ENCODE data around the gene TRIM54. TPM values are rescaled to one million over a fixed set of nuclear protein-coding genes. Genes with fewer than 3 reads are reported as not detected.

TRIM54 gene
- total and polyA plus RNA-seq, 9 of the 15 experiments (the other 6 are each of a cell fraction or from before 2014, with no cell fraction given) = not detected

DNA sequence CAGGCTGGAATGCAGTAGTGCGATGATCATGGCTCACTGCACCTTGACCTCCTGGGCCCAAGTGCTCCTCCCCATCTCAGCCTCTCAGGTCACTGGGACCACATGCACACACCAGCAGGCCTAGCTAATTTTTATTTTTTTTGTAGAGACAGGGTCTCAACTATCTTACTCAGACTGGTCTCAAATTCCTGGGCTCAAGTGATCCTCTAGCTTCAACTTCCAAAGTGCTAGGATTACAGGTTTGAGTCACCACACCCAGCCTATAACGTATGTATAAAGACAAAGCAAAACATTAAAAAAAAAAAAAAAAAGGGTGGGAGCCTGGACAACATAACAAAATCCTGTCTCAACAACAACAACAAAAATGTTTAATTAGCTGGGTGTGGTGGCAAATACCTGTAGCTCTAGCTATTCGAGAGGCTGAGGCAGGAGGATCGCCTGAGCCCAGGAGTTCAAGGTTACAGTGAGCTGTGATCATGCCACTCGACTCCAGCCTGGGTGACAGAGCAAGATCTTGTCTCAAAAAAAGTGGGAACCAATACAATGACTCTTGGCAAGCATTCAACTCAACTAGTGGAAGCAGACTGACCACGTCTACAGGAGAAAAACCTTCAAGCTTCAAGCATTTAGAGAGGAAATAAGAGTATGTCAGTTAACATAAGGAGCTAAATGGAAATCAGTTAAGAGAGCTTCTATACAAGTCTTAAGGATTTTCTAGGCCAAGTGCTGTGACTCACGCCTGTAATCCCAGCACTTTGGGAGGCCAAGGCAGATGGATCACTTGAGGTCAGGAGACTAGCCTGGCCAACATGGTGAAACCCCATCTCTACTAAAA lies 71.8 kb downstream of the TRIM54 start (continued):
- TF ChIP-seq, protein P1, sequence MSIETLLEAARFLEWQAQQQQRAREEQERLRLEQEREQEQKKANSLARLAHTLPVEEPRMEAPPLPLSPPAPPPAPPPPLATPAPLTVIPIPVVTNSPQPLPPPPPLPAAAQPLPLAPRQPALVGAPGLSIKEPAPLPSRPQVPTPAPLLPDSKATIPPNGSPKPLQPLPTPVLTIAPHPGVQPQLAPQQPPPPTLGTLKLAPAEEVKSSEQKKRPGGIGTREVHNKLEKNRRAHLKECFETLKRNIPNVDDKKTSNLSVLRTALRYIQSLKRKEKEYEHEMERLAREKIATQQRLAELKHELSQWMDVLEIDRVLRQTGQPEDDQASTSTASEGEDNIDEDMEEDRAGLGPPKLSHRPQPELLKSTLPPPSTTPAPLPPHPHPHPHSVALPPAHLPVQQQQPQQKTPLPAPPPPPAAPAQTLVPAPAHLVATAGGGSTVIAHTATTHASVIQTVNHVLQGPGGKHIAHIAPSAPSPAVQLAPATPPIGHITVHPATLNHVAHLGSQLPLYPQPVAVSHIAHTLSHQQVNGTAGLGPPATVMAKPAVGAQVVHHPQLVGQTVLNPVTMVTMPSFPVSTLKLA (conservative IDR thresholded peaks at IDR 0.05) = peak in 1 of 2 experiments; percentile 34; a peak in 1 of 4 replicates
- TF ChIP-seq CREB1 (IDR thresholded peaks at IDR 0.05) (no peak), CREB1 (CRISPR knock-in tag; IDR thresholded peaks at IDR 0.05) (no peak), MCM3 (IDR thresholded peaks at IDR 0.05) (no peak), ESRRA (IDR thresholded peaks at IDR 0.05; ENCODE audit: borderline replicate concordance, low read depth) (peak; percentile 80), ZNF263 (CRISPR knock-in tag; IDR thresholded peaks at IDR 0.05; ENCODE audit: borderline replicate concordance) (no peak), YY1 (IDR thresholded peaks at IDR 0.05; ENCODE audit: borderline replicate concordance in 1 of 3, control insufficient read depth in 1 of 3, extremely low read depth in 1 of 3, insufficient read depth in 3 of 3, insufficient read length in 1 of 3, insufficient replicate concordance in 2 of 3, low read depth in 1 of 3, low read length in 2 of 3) (no peak), ZNF354B (CRISPR knock-in tag; IDR thresholded peaks at IDR 0.05) (no peak), HNRNPLL (IDR thresholded peaks at IDR 0.05; ENCODE audit: low read depth, low read length, poor library complexity, severe bottlenecking) (peak; percentile 37), ZNF551 (CRISPR knock-in tag; IDR thresholded peaks at IDR 0.05) (no peak), EWSR1 (IDR thresholded peaks at IDR 0.05; ENCODE audit: borderline replicate concordance, low read depth, partially characterized antibody) (no peak), DPF2 (IDR thresholded peaks at IDR 0.05) (peak; percentile 90), ZEB2 (IDR thresholded peaks at IDR 0.05) (peak; percentile 42; the same call in 1 of the 2 replicates)
- TF ChIP-seq, protein P2, sequence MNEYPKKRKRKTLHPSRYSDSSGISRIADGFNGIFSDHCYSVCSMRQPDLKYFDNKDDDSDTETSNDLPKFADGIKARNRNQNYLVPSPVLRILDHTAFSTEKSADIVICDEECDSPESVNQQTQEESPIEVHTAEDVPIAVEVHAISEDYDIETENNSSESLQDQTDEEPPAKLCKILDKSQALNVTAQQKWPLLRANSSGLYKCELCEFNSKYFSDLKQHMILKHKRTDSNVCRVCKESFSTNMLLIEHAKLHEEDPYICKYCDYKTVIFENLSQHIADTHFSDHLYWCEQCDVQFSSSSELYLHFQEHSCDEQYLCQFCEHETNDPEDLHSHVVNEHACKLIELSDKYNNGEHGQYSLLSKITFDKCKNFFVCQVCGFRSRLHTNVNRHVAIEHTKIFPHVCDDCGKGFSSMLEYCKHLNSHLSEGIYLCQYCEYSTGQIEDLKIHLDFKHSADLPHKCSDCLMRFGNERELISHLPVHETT (CRISPR knock-in tag; conservative IDR thresholded peaks at IDR 0.05 in 1 of 2, IDR thresholded peaks at IDR 0.05 in 1 of 2) = peak in 1 of 2 experiments; percentile 49; a peak in 1 of 4 replicates
- TF ChIP-seq, protein P3, sequence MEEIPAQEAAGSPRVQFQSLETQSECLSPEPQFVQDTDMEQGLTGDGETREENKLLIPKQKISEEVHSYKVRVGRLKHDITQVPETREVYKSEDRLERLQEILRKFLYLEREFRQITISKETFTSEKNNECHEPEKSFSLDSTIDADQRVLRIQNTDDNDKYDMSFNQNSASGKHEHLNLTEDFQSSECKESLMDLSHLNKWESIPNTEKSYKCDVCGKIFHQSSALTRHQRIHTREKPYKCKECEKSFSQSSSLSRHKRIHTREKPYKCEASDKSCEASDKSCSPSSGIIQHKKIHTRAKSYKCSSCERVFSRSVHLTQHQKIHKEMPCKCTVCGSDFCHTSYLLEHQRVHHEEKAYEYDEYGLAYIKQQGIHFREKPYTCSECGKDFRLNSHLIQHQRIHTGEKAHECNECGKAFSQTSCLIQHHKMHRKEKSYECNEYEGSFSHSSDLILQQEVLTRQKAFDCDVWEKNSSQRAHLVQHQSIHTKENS (CRISPR knock-in tag; IDR thresholded peaks at IDR 0.05) = no peak
- TF ChIP-seq, protein P4, sequence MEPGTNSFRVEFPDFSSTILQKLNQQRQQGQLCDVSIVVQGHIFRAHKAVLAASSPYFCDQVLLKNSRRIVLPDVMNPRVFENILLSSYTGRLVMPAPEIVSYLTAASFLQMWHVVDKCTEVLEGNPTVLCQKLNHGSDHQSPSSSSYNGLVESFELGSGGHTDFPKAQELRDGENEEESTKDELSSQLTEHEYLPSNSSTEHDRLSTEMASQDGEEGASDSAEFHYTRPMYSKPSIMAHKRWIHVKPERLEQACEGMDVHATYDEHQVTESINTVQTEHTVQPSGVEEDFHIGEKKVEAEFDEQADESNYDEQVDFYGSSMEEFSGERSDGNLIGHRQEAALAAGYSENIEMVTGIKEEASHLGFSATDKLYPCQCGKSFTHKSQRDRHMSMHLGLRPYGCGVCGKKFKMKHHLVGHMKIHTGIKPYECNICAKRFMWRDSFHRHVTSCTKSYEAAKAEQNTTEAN (CRISPR knock-in tag; IDR thresholded peaks at IDR 0.05) = no peak
- TF ChIP-seq, protein P5, sequence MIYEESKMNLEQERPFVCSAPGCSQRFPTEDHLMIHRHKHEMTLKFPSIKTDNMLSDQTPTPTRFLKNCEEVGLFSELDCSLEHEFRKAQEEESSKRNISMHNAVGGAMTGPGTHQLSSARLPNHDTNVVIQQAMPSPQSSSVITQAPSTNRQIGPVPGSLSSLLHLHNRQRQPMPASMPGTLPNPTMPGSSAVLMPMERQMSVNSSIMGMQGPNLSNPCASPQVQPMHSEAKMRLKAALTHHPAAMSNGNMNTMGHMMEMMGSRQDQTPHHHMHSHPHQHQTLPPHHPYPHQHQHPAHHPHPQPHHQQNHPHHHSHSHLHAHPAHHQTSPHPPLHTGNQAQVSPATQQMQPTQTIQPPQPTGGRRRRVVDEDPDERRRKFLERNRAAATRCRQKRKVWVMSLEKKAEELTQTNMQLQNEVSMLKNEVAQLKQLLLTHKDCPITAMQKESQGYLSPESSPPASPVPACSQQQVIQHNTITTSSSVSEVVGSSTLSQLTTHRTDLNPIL (CRISPR knock-in tag; IDR thresholded peaks at IDR 0.05) = no peak
